Calu3 (cell line): Measurements from ENCODE around the gene GSDMA. TPM values are rescaled to one million over a fixed set of nuclear protein-coding genes. Genes with fewer than 3 reads are reported as not detected.

Experiments used
- Bru-seq: library from RNA; stranded (reverse); fragments of 400-500 nt; gene quantifications from one replicate; lab custom pipeline; 2021; lab: Mats Ljungman, UMichigan
- BruChase-seq, 2 experiments: library from RNA; stranded (reverse); fragments of 400-500 nt; gene quantifications; one replicate each; lab custom pipeline; 2021; lab: Mats Ljungman, UMichigan
- BruUV-seq: library from RNA; stranded (reverse); fragments of 400-500 nt; replicated peaks from 2 replicates; lab custom pipeline; 2021; lab: Mats Ljungman, UMichigan
- CTCF ChIA-PET: fragments of 300-600 bp; sonication (Branson Sonifier 250); formaldehyde crosslinking; loops from one replicate; lab custom pipeline; 2022; ENCODE audit warnings: antibody characterized with exemption; lab: Charles Lee
- DNase-seq: peaks from one replicate; pipeline ENCODE4 v3.0.0; 2022
- H3K27ac Mint-ChIP-seq: one replicate; pipeline ENCODE4 v1.8.0; 2022; ENCODE audit warnings: mixed read lengths; ENCODE audit not compliant: unreplicated experiment
- H3K27me3 Mint-ChIP-seq: one replicate; pipeline ENCODE4 v1.8.0; 2022; ENCODE audit warnings: mixed read lengths; ENCODE audit not compliant: unreplicated experiment
- H3K36me3 Mint-ChIP-seq: one replicate; pipeline ENCODE4 v1.8.0; 2022; ENCODE audit warnings: mild to moderate bottlenecking, moderate library complexity, mixed read lengths; ENCODE audit not compliant: insufficient read depth, unreplicated experiment
- H3K4me1 Mint-ChIP-seq: one replicate; pipeline ENCODE4 v1.8.0; 2022; ENCODE audit warnings: mild to moderate bottlenecking, low read depth, mixed read lengths; ENCODE audit not compliant: unreplicated experiment
- H3K4me3 Mint-ChIP-seq: one replicate; pipeline ENCODE4 v1.8.0; 2022; ENCODE audit warnings: mild to moderate bottlenecking, low read depth, moderate library complexity, mixed read lengths; ENCODE audit not compliant: unreplicated experiment
- H3K9me3 Mint-ChIP-seq: one replicate; pipeline ENCODE4 v1.8.0; 2022; ENCODE audit warnings: low read depth, mixed read lengths; ENCODE audit not compliant: unreplicated experiment
- CTCF ChIP-seq: fragments of 200-600 bp; IDR thresholded peaks from one replicate; pipeline ENCODE4 v1.8.0; 2022; ENCODE audit warnings: antibody characterized with exemption; ENCODE audit not compliant: unreplicated experiment
- intact Hi-C: fragments of 100-400 bp; cut with micrococcal nuclease; formaldehyde crosslinking; loops from one replicate; pipeline ENCODE4 v1.10.0; 2022; ENCODE audit not compliant: unreplicated experiment
- long read RNA-seq: library from polyadenylated mRNA; stranded (forward); transcript quantifications from one replicate; pipeline ENCODE4 v2.0.0, GENCODE V29; 2022
- total RNA-seq: library from RNA; stranded (reverse); gene quantifications from 2 replicates; pipeline ENCODE4 v1.2.3, GENCODE V29; 2022

Gene GSDMA
- total RNA-seq (0.33 and 1.9 TPM in 2 replicates), Bru-seq, nascent RNA (percentile 26 among the genes with signal in this experiment), BruChase-seq, experiment 1, labeled RNA remaining after a 6-hour chase (percentile 23 among the genes with signal in this experiment), BruChase-seq, experiment 2, labeled RNA remaining after a 2-hour chase (percentile 17 among the genes with signal in this experiment)
- long read RNA-seq, partial matches to known transcripts = 1 of 21 reads
- long read RNA-seq, other reads (novel, unspliced or antisense) = 17 of 21 reads

- CTCF ChIA-PET = interaction anchor here (0.6 to 109.6 kb wide), 31 partner anchors 4 to 1598 kb away, joined by 3 to 8195 read pairs (median 7); partner anchors contain the start of genes CSF3, ERBB2, GRB7 and GSDMA
- Mint-ChIP-seq H3K27ac (peak within 1 kb of the TSS; percentile 0), H3K9me3 (peaks cover 3% of the 10 kb centered on the region), H3K4me3 (no peak within 1 kb of the TSS), H3K36me3 (peaks cover 14% of the 10 kb centered on the region), H3K27me3 (peaks cover 37% of the 10 kb centered on the region), H3K4me1 (peaks cover 50% of the 10 kb centered on the region)
- TF ChIP-seq CTCF = no peak
- BruUV-seq = no TSS peak
- intact Hi-C loops = no loop called here
- DNase-seq = peak; percentile 90
Observed at GRCh38 chr17:39962642-39963220, at the start of gene GSDMA. GSDMA (plus strand) TSS chr17:39963004; CDS start chr17:39965688, 2,684 bp downstream.

DNA sequence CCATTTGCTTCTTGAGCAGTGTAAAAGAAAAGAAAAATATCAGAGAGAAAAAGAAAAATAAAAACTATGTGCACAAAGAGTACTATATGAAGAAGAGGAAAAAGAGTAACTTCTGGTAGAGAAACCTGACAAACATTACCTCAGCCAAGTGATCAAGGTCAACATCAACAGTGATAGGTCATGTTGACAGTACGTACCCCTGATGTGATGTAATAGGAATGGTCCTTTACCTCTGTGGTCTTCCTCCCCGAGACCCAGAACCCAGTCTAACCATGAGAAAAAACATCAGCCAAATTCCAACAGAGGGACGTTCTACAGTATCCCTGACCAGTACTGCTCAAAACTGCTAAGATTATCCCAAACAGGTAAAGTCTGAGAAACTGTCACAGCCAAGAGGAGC lies 48.8 kb upstream of the GSDMA start:
- no peak overlapping the region for H3K4me3 Mint-ChIP-seq
- H3K36me3 Mint-ChIP-seq = peaks cover 16% of the 10 kb centered on the region
- H3K9me3 Mint-ChIP-seq = no peaks in the 10 kb centered on the region
- CTCF ChIA-PET = interaction anchor here (0.6 to 109.6 kb wide), 19 partner anchors 2 to 714 kb away, joined by 3 to 8195 read pairs (median 110); partner anchors contain the start of genes CSF3, ERBB2, GRB7 and GSDMA
- no peak for DNase-seq
- intact Hi-C loops = no loop called here
- peaks cover 24% of the 10 kb centered on the region for H3K4me1 Mint-ChIP-seq
- TF ChIP-seq CTCF = no peak
- no peak overlapping the region for H3K27ac Mint-ChIP-seq
- BruUV-seq = no TSS peak
- no peaks in the 10 kb centered on the region for H3K27me3 Mint-ChIP-seq

DNA sequence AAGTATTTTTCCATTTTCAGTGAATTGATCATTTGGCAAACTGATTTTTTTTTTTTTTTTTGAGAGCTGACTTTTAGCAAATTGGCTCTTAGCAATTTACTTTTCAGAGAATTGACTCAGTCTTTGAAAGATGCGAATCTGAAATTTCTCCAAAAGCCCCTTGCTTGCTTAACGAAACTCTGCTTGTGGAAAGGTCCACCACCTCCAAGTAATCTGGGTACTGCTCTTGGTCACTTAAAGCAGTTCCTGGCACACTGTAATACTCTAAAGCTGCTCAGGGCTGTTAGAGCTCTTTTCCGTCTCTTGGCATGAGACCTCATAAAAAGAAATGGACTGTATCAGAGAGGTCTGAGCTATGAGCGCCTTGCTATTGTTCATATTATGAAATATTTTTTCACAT lies 47.2 kb upstream of the GSDMA start:
- BruUV-seq = no TSS peak
- H3K27me3 Mint-ChIP-seq = no peaks in the 10 kb centered on the region
- no peak overlapping the region for H3K27ac Mint-ChIP-seq
- intact Hi-C loops = no loop called here
- CTCF ChIA-PET = interaction anchor here (0.5 to 109.6 kb wide), 51 partner anchors 0 to 845 kb away, joined by 3 to 8195 read pairs (median 6); partner anchors contain the start of genes CSF3, ERBB2, GRB7 and GSDMA
- H3K9me3 Mint-ChIP-seq = no peaks in the 10 kb centered on the region
- H3K36me3 Mint-ChIP-seq = peaks cover 24% of the 10 kb centered on the region
- peak; percentile 62 for DNase-seq
- no peak for TF ChIP-seq CTCF
- peaks cover 24% of the 10 kb centered on the region for H3K4me1 Mint-ChIP-seq
- H3K4me3 Mint-ChIP-seq = no peak overlapping the region

- TF ChIP-seq CTCF = no peak
- Mint-ChIP-seq H3K27ac (no peak overlapping the region), H3K36me3 (peaks cover 38% of the 10 kb centered on the region), H3K4me3 (no peak overlapping the region), H3K4me1 (peaks cover 24% of the 10 kb centered on the region), H3K27me3 (no peaks in the 10 kb centered on the region), H3K9me3 (no peaks in the 10 kb centered on the region)
- intact Hi-C loops = loop anchor here (1.0 kb wide), 7 partner anchors 18 to 147 kb away; partner anchors contain the start of gene PSMD3
- CTCF ChIA-PET = interaction anchor here (0.6 to 109.6 kb wide), 38 partner anchors 1 to 606 kb away, joined by 3 to 8195 read pairs (median 10); partner anchors contain the start of genes CSF3, ERBB2, GRB7 and GSDMA
- BruUV-seq = no TSS peak
- DNase-seq = peak; percentile 94
Observed at GRCh38 chr17:39916918-39917317, 45.9 kb upstream of the GSDMA start.
